Hindlimb muscle (tissue), 1 donor: ENCODE data around the gene EPHB4. TPM values are rescaled to one million over a fixed set of nuclear protein-coding genes. Genes with fewer than 3 reads are reported as not detected.
A peak's percentile ranks its signal among the peaks of the same experiment; 100 is the strongest.
"Not testable (repeated sequence)": the region's sequence is repeated elsewhere in the genome, so short reads cannot be mapped to it uniquely, and the experiment has no call there.

Experiments
- DNase-seq: peaks from one replicate; pipeline ENCODE4 v3.0.0-alpha.2; 2013
- polyA plus RNA-seq: library from polyadenylated mRNA; unstranded; fragments of 120-200 nt; gene quantifications from one replicate; pipeline ENCODE4 v1.2.1, GENCODE V29; 2013; ENCODE audit not compliant: insufficient read length

Gene EPHB4
- polyA plus RNA-seq: 47.2 TPM

GRCh38 chr7:100827330-100828226 lies at the start of gene EPHB4:
Gene EPHB4 (minus strand): TSS chr7:100827523. CDS start chr7:100827030, 493 bp downstream.
- peak; percentile 92 for DNase-seq

GRCh38 chr7:100875356-100875751 lies 48.0 kb upstream of the EPHB4 start:
- no peak for DNase-seq

GRCh38 chr7:100874577-100875355 lies 47.4 kb upstream of the EPHB4 start, which contains the start of gene SRRT:
Gene SRRT (plus strand): TSS chr7:100875103. CDS start chr7:100875591, 488 bp downstream.
- peak; percentile 99 for DNase-seq

- no peak for DNase-seq
These were observed 46.9 kb upstream of the EPHB4 start for GRCh38 chr7:100874300-100874576.

- no peak for DNase-seq
These were observed 46.4 kb upstream of the EPHB4 start for GRCh38 chr7:100873599-100874299.

- no peak for DNase-seq
These were observed 40.6 kb upstream of the EPHB4 start for GRCh38 chr7:100867776-100868485.

GRCh38 chr7:100867040-100867775 lies 39.9 kb upstream of the EPHB4 start, which contains the start of gene TRIP6:
Gene TRIP6 (plus strand): TSS chr7:100867387. CDS start chr7:100867498, 111 bp downstream.
- peak; percentile 94 for DNase-seq

- DNase-seq: no peak
These were observed 39.4 kb upstream of the EPHB4 start for GRCh38 chr7:100866729-100867039.

- peak; percentile 59 for DNase-seq
These were observed 38.8 kb upstream of the EPHB4 start for GRCh38 chr7:100865938-100866728.

- DNase-seq: no peak
These were observed 38.1 kb upstream of the EPHB4 start for GRCh38 chr7:100865372-100865911.

- no peak for DNase-seq
These were observed 37.0 kb upstream of the EPHB4 start for GRCh38 chr7:100864263-100864845.

GRCh38 chr7:100863406-100863950 lies 36.2 kb upstream of the EPHB4 start:
- DNase-seq: no peak

GRCh38 chr7:100861616-100861985 lies 34.3 kb upstream of the EPHB4 start:
- no peak for DNase-seq

GRCh38 chr7:100860702-100861615 lies 33.6 kb upstream of the EPHB4 start:
- DNase-seq: no peak

- DNase-seq: no peak
These were observed 32.5 kb upstream of the EPHB4 start for GRCh38 chr7:100859856-100860255.

GRCh38 chr7:100856871-100857282 lies 29.6 kb upstream of the EPHB4 start:
- no peak for DNase-seq

GRCh38 chr7:100855515-100855914 lies 28.2 kb upstream of the EPHB4 start:
- no peak for DNase-seq

- not testable (repeated sequence) for DNase-seq
These were observed 27.6 kb upstream of the EPHB4 start for GRCh38 chr7:100854899-100855298.
